Measurements from ENCODE around the gene FOXP3.

DNA sequence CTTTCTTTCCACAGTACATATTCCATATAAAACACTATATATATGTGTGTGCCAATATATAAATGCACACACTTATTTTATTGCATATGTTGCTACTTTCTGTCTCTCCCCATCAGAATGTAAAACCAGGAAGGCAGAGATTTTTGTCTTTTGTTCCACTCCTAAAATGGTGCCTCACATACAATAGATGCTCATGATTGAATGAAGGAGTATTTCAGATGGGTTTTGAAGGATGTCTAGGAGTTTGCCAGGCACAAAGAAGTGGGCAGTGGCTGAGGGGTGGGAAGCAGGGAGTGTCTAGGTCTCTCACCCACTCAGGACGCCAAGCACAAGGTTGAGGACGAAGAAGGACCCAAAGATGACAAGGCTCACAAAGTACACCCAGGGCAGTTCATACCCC is 36.8 kb downstream of the FOXP3 start:
- TF ChIP-seq, protein P1, sequence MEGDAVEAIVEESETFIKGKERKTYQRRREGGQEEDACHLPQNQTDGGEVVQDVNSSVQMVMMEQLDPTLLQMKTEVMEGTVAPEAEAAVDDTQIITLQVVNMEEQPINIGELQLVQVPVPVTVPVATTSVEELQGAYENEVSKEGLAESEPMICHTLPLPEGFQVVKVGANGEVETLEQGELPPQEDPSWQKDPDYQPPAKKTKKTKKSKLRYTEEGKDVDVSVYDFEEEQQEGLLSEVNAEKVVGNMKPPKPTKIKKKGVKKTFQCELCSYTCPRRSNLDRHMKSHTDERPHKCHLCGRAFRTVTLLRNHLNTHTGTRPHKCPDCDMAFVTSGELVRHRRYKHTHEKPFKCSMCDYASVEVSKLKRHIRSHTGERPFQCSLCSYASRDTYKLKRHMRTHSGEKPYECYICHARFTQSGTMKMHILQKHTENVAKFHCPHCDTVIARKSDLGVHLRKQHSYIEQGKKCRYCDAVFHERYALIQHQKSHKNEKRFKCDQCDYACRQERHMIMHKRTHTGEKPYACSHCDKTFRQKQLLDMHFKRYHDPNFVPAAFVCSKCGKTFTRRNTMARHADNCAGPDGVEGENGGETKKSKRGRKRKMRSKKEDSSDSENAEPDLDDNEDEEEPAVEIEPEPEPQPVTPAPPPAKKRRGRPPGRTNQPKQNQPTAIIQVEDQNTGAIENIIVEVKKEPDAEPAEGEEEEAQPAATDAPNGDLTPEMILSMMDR (IDR thresholded peaks at IDR 0.05) = no peak
- no peak for TF ChIP-seq ETV6 (CRISPR knock-in tag; IDR thresholded peaks at IDR 0.05)

All from WTC11 (cell line).